SU-DHL-6 (cell line): ENCODE results near the gene MAT1A.

Source experiments
- CTCF ChIP-seq: fragments of 200-600 bp; sonication (generic); IDR thresholded peaks from one replicate; pipeline ENCODE4 v1.5.1; 2017; ENCODE audit warnings: antibody characterized with exemption, mild to moderate bottlenecking, low read length, moderate library complexity; ENCODE audit not compliant: insufficient read depth, poor library complexity, severe bottlenecking
- EZH2phosphoT487 ChIP-seq: fragments of 200-600 bp; sonication (generic), shearing (Covaris generic); conservative IDR thresholded peaks from 2 replicates; pipeline ENCODE4 v1.6.1; 2018; ENCODE audit warnings: mild to moderate bottlenecking, antibody characterized with exemption, low read length, moderate library complexity, mixed read lengths

DNA sequence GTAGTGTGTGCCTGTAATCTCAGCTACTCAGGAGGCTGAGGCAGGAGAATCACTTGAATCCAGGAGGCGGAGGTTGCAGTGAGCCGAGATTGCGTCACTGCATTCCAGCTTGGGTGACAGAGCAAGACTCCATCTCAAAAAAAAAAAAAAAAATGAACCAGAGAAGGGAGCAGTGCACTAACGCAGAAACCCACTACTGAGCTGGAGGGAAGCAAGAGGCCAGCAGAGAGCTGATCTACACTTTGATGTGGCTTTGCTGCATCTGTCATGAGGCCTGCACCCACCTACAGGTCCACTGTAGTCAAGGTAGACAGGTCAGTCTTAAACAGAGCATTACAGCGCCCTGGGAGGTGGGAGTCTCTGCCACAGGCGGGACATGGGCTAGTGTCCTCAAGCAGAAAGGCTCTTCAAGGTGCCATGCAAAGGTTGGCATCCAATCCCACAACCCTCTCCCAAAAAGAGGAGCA lies 30.0 kb downstream of the MAT1A start:
- TF ChIP-seq CTCF: no peak
- TF ChIP-seq EZH2phosphoT487: no peak
